Islet of Langerhans (tissue), 1 donor: ENCODE measurements around the gene NCAM2.
"Not testable (repeated sequence)": the region's sequence is repeated elsewhere in the genome, so short reads cannot be mapped to it uniquely, and the experiment has no call there.

Experiments
- FAIRE-seq: peaks from one replicate; lab custom pipeline; 2011; peaks lifted over from hg19 to GRCh38; lab: Jason Lieb, UNC

NCAM2 gene

GRCh38 chr21:21103692-21104091 is 105.5 kb downstream of the NCAM2 start:
- no peak for FAIRE-seq

- no peak for FAIRE-seq
Observed at GRCh38 chr21:21109736-21110135, 111.5 kb downstream of the NCAM2 start.

GRCh38 chr21:21111309-21111920 is 113.2 kb downstream of the NCAM2 start:
- no peak for FAIRE-seq

- FAIRE-seq, result no peak
Observed at GRCh38 chr21:21114461-21114860, 116.3 kb downstream of the NCAM2 start.

- no peak for FAIRE-seq
Observed at GRCh38 chr21:21119091-21119490, 120.9 kb downstream of the NCAM2 start.

GRCh38 chr21:21122680-21123079 is 124.5 kb downstream of the NCAM2 start:
- FAIRE-seq, result no peak

GRCh38 chr21:21132390-21132789 is 134.2 kb downstream of the NCAM2 start:
- no peak for FAIRE-seq

- FAIRE-seq, result no peak
Observed at GRCh38 chr21:21137986-21138385, 139.8 kb downstream of the NCAM2 start.

- FAIRE-seq, result no peak
Observed at GRCh38 chr21:21146587-21147373, 148.6 kb downstream of the NCAM2 start.

- FAIRE-seq, result no peak
Observed at GRCh38 chr21:21147374-21147745, 149.2 kb downstream of the NCAM2 start.

GRCh38 chr21:21148009-21148408 is 149.8 kb downstream of the NCAM2 start:
- FAIRE-seq, result no peak

GRCh38 chr21:21148514-21148913 is 150.3 kb downstream of the NCAM2 start:
- no peak for FAIRE-seq

GRCh38 chr21:21149445-21149844 is 151.2 kb downstream of the NCAM2 start:
- FAIRE-seq, result not testable (repeated sequence)

- no peak for FAIRE-seq
Observed at GRCh38 chr21:21151231-21151630, 153.0 kb downstream of the NCAM2 start.

GRCh38 chr21:21156397-21156796 is 158.2 kb downstream of the NCAM2 start:
- FAIRE-seq, result no peak

- FAIRE-seq, result no peak
Observed at GRCh38 chr21:21156957-21157356, 158.7 kb downstream of the NCAM2 start.

- FAIRE-seq, result no peak
Observed at GRCh38 chr21:21158376-21158918, 160.2 kb downstream of the NCAM2 start.

GRCh38 chr21:21159253-21159899 is 161.2 kb downstream of the NCAM2 start:
- no peak for FAIRE-seq

GRCh38 chr21:21162786-21163185 is 164.6 kb downstream of the NCAM2 start:
- FAIRE-seq, result no peak

GRCh38 chr21:21163904-21164303 is 165.7 kb downstream of the NCAM2 start:
- peak; percentile 73 for FAIRE-seq

- FAIRE-seq, result no peak
Observed at GRCh38 chr21:21165063-21165645, 166.9 kb downstream of the NCAM2 start.

GRCh38 chr21:21174676-21175075 is 176.5 kb downstream of the NCAM2 start:
- peak; percentile 13 for FAIRE-seq

GRCh38 chr21:21175798-21176334 is 177.7 kb downstream of the NCAM2 start:
- no peak for FAIRE-seq
